SKM-1 treated with dmso at 0.1 percent for 144 hours (cell line): ENCODE measurements around the gene ATXN1.
"Not testable (repeated sequence)": the region's sequence is repeated elsewhere in the genome, so short reads cannot be mapped to it uniquely, and the experiment has no call there.

ENCODE experiments used
- DNase-seq: peaks from one replicate; lab custom pipeline; 2025; ENCODE audit not compliant: unreplicated experiment; lab: John Stamatoyannopoulos, UW

Gene ATXN1

GRCh38 chr6:16378360-16378759, 382.9 kb downstream of the ATXN1 start:
- DNase-seq = not testable (repeated sequence)

- DNase-seq = no peak
Observed at GRCh38 chr6:16377470-16377869, 383.8 kb downstream of the ATXN1 start.

DNA sequence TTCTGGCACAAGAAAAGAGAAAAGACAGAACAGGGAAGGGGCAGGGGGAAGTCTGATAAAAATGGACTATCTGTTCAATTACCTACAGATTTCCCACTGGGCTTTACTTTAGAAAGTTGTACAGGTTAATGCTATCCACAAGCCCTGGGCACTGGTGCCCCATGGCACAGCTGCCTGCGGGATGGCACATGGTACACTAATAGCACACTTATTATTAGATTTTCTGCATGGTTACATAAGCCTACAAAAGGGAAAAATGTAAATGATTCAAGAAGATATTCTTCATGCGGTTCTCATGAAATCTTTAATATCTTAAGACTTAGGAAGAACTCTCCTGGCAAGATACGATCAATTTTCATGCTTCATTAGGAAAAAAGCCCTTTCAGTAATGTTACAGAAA, 385.4 kb downstream of the ATXN1 start:
- DNase-seq = no peak

DNA sequence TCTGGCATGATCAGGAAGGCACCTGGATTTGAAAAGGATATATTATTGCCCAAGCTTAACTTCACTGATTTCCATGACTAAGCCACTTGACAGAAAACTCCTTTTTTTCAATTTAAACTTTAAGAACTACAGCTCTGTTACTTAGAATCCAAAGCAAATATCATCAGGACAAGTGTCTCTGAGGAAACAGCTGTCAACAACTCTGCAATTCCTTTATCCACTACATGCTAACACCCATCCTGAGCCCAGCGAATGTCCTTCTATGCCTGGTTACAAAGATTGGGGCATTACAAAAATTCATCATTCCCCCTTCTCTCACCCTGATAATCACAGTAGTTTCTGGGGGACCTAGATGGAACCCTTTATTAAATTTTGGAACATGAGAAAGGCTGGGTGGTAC, 386.1 kb downstream of the ATXN1 start:
- DNase-seq = no peak

DNA sequence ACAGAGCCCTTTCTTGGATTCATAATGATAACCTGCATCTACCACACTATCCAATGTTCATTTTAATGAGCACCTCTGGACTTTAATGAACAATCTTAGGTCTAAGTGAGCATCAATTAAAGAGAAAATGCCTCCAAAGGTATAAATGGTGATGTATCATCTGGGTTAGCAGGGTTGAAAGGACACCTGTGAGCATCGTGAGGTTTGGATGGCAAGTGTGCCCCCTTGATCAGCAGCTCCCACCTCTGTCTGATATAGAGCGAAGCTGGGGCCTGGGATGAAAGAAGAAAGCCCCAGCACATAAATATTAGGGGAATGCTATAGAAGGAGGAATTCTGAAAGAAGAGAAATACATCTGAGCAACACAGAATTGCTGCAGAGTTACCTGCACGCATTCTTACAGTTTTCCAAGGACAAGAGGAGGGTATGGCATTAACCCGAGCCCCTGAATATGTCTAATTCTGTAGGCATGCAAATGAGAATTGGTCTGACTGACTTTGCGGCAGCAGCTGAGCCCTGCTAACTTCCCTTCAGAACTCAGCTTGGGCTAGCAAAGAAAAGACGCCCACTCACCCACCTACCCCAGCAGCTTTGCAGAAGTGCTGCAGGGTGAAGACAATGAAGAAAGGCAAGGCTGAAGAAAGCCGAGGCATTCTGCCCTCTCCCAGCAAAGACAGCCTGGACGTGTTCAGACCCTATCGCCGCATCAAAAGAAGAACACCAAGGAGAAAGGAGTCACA, 386.6 kb downstream of the ATXN1 start:
- DNase-seq = no peak

DNA sequence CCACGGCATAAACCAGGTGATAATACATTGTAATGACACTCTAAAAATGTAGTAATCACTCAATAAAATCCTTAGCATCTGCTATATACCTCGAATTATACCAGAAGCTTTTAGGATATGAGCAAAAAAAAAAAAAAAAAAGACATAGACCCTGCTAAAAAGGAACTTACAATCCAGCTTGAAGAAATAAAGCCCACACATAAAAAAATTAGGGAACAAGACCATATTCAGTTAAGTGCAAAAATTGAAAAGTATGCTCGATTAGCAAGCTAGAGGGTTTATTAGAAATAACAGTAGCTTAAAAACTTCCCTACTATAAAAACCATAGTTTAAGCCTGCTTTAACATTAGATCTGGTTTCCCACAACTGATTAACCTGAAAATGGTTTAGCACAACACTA, 387.2 kb downstream of the ATXN1 start:
- DNase-seq = no peak

DNA sequence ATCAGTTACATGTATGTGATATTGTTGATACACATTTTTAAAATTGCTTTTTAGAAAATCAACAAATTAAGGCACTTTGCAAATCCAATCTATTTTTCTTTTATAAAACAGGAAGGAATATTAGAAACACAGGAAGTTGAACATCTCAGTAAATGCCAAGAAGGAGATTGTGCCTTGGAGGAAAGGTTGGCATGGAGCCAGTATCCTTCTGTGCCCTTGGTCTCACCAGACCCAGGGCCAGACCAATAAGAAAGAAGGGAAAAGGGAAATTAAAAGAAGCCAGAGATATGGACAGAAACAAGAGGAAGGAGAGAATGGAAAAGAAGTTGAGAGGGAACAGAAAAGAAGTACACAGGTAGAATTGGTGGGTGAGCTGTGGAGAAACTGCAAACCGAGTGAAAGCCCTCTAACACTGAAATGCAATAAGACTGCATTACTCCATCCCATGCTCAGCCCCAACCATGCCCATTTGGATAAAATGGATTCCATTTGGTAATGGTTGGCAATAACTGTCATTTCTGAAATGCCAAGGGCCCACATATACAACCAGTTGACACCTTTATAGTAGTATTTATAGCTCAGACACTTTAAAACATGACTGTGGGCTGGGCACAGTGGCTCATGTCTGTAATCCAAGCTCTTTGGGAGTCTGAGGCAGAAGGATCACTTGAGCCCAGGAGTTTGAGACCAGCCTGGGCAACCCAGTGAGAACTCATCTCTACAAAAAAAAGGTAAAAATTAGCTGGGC, 389.1 kb downstream of the ATXN1 start:
- no peak for DNase-seq

- DNase-seq = no peak
Observed at GRCh38 chr6:16371401-16371800, 389.9 kb downstream of the ATXN1 start.

GRCh38 chr6:16370943-16371342, 390.3 kb downstream of the ATXN1 start:
- DNase-seq = no peak

DNA sequence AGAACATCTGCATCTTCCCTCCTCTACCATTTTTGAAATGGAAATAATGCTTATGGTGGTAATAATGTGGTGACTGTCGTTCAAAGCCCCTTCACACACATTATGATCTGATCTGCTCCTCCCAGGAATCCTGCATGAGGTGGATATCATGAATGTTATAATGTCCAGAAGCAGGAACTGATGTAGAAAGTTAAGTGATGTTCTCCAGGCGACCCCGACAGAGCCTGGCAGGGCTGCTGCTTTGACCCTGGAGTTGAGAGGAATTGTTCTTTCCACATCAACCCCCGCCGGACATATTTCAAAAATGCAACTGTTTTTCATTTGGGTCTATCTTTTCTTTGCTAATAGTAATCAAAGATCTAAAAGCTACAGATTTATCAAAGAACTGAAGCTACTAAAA, 391.3 kb downstream of the ATXN1 start:
- DNase-seq = no peak

DNA sequence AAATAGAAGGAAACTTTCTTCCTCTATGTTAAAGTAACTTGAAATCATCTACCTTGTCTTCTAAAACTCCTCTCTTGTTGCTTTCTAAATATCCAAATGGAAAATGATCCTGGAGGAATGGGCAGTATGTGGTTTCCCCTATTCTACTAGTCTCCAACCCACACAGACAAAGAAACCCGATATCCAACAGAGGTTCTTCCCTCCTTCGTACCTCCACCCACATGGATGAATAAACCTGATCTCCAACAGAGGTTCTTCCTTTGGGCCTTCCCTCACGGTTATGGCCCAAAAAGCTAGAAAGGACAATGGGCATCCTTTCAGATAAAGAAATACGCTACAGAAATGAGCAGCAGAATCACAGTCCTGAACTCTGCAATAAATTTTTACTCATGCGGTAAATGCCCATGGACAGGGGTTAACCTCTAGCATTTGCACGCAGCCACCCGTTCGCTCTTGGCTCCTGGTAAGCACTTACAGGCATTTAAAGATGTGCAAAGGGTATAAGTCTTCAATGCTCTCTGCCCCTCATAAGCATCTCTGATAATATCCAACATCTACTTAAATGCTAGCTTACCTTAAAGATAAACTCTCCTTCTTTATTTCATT, 392.0 kb downstream of the ATXN1 start:
- no peak for DNase-seq

DNA sequence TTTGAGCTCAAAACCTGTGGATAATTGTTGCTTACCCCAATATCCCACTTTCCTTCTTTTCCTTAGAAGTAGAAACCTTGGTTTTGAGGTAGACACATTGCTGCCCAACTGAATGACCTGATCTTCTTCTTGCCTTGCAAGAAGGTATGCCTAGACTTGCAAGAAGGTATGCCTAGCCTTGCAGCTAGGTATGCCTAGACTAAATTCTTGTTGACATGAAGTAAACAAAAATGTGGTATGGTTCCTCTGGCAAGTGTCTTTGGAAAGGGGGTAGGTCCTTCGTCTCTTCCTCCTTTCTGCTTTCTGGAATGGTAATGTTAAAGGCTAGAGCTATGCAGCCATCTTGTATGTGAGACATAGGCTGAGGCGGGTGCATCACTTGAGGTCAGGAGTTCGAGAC, 393.7 kb downstream of the ATXN1 start:
- DNase-seq = no peak

GRCh38 chr6:16363749-16364148, 397.5 kb downstream of the ATXN1 start:
- DNase-seq = no peak

- DNase-seq = no peak
Observed at GRCh38 chr6:16362819-16363589, 398.3 kb downstream of the ATXN1 start.

- no peak for DNase-seq
Observed at GRCh38 chr6:16362296-16362695, 399.0 kb downstream of the ATXN1 start.

DNA sequence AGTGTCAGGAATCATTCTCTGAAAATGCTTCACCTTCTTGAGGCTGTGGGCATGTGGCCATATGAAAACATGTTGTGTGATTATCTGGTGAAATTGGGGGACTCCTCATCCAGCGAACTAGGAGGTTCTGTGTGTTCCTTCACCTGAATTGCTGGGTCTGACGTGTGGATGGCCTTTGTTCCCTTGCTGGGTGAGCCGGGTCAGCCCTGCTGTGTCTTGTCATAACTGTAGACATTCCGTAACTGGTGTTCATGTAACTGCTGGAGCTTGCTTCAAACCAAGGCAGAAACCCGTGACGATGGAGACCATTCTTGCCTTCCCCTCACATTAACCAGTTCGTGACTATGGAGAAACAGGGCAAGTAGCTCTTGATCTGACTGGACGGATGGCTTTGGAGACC, 399.4 kb downstream of the ATXN1 start:
- no peak for DNase-seq

DNA sequence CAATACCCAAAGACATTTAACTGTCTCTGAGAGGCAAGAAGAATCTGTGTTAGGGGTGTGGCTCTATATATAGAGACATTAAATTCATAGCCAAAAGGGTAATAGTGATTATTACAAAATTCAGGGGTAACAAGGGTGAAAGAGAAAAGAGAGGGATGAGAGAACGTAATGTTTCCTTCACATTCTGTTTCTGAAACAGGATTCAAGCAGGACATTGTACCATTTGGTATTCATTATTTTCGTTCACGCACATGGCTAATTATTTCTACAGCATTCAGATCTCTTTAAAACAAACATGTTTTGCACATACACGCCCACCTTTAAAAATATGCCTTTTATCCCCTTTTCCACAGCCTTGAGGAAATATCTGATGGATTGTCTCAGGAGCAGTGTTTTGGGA, 400.1 kb downstream of the ATXN1 start:
- no peak for DNase-seq

DNA sequence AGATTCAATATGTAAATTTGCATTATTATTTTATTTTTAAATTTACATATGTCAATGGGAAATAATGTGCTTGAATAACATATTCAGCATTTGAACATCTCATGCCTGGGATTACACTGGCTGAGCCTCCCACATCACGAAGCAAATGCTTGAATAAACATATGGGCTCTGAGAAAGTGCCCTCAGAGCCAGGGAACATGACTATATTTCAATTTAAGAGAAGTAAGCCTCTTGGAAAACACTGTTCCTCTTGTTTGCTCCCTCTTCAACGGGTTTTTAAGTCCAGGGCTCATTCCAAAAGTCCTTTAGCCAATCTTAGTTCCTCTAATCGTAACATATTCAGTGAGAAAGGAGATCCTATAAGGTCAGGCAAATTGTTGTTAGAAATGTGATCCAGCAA, 400.9 kb downstream of the ATXN1 start:
- no peak for DNase-seq

DNA sequence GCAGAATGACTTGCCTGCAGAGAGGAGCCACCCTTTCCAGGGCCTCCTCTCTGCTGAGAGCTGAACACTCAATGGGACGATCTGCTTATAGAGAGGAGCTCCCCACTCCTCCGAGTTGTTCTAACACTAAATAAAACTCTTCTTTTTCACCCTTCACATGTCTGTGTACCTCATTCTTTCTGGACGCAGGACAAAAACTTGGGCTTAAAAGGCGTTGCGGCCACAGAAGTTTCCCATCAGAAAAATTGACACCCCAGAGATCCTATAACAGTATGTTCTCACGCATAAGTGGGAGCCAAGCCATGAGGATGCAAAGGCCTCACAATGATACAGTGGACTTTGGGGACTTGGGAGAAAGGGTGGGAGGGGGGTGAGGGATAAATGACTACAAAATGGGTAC, 401.7 kb downstream of the ATXN1 start:
- DNase-seq = no peak

DNA sequence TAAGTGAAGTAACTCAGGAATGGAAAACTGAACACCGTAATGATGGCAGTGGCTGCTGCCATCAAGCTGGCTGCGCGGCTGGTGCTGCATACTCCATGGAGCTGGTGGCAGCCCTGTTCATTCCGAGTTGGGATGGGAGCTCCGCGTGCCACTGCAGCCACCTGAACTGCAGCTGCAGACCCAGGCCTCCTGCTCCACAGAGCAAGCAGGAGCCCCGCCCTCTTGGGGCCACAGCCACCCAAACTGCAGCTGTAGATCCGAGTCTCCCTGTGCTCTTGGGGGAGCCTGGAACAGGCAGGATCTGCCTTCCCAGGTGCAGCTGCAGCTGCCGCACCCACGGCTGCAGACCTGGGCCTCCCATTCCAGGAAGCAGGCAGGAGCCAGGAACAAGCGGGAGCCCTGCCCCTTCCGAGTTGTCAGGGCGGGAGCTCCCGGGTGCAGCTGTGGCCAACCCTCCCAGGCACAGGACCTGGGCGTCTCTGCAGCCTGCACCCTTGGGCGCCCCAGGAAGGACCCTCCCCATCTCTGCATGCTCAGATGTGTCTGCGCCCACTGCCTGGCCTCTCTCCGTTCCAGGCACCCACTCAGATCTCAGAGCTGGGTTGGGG, 402.6 kb downstream of the ATXN1 start:
- no peak for DNase-seq
